ENCODE measurements around the gene RIN2.
"Not testable (repeated sequence)": the region's sequence is repeated elsewhere in the genome, so short reads cannot be mapped to it uniquely, and the experiment has no call there.

Gene RIN2

GRCh38 chr20:19740512-19740911 is 17.5 kb upstream of the RIN2 start:
- DNase-seq (ENCODE audit: low read depth): no peak

- no peak for DNase-seq (ENCODE audit: low read depth)
These were observed 16.1 kb upstream of the RIN2 start for GRCh38 chr20:19741924-19742323.

- no peak for DNase-seq (ENCODE audit: low read depth)
These were observed 15.0 kb upstream of the RIN2 start for GRCh38 chr20:19742974-19743639.

GRCh38 chr20:19743640-19743995 is 14.4 kb upstream of the RIN2 start:
- DNase-seq (ENCODE audit: low read depth): no peak

- DNase-seq (ENCODE audit: low read depth): no peak
These were observed 13.0 kb upstream of the RIN2 start for GRCh38 chr20:19745106-19745505.

GRCh38 chr20:19745584-19745983 is 12.5 kb upstream of the RIN2 start:
- no peak for DNase-seq (ENCODE audit: low read depth)

GRCh38 chr20:19746396-19746795 is 11.7 kb upstream of the RIN2 start:
- no peak for DNase-seq (ENCODE audit: low read depth)

- no peak for DNase-seq (ENCODE audit: low read depth)
These were observed 10.2 kb upstream of the RIN2 start for GRCh38 chr20:19747903-19748302.

GRCh38 chr20:19748681-19749080 is 9.4 kb upstream of the RIN2 start:
- DNase-seq (ENCODE audit: low read depth): no peak

GRCh38 chr20:19749618-19750071 is 8.4 kb upstream of the RIN2 start:
- DNase-seq (ENCODE audit: low read depth): no peak

GRCh38 chr20:19750101-19750606 is 7.9 kb upstream of the RIN2 start:
- DNase-seq (ENCODE audit: low read depth): no peak

- DNase-seq (ENCODE audit: low read depth): no peak
These were observed 7.0 kb upstream of the RIN2 start for GRCh38 chr20:19750907-19751636.

- not testable (repeated sequence) for DNase-seq (ENCODE audit: low read depth)
These were observed 3.9 kb upstream of the RIN2 start for GRCh38 chr20:19754201-19754600.

- no peak for DNase-seq (ENCODE audit: low read depth)
These were observed 1.1 kb upstream of the RIN2 start for GRCh38 chr20:19756761-19757486.

- DNase-seq (ENCODE audit: low read depth): no peak
These were observed 448 bp upstream of the RIN2 start for GRCh38 chr20:19757487-19758132.

- no peak for DNase-seq (ENCODE audit: low read depth)
These were observed 658 bp downstream of the RIN2 start for GRCh38 chr20:19758501-19759331.

- DNase-seq (ENCODE audit: low read depth): no peak
These were observed 2.3 kb downstream of the RIN2 start for GRCh38 chr20:19760371-19760721.

GRCh38 chr20:19761326-19761725 is 3.3 kb downstream of the RIN2 start:
- no peak for DNase-seq (ENCODE audit: low read depth)

- no peak for DNase-seq (ENCODE audit: low read depth)
These were observed 3.8 kb downstream of the RIN2 start for GRCh38 chr20:19761841-19762240.

- no peak for DNase-seq (ENCODE audit: low read depth)
These were observed 6.1 kb downstream of the RIN2 start for GRCh38 chr20:19764207-19764606.

- no peak for DNase-seq (ENCODE audit: low read depth)
These were observed 7.2 kb downstream of the RIN2 start for GRCh38 chr20:19765266-19765665.

GRCh38 chr20:19765913-19766312 is 7.9 kb downstream of the RIN2 start:
- DNase-seq (ENCODE audit: low read depth): no peak
